Measurements from ENCODE around the gene CHRNA7. TPM values are rescaled to one million over a fixed set of nuclear protein-coding genes. Genes with fewer than 3 reads are reported as not detected.
"Not testable (repeated sequence)": the region's sequence is repeated elsewhere in the genome, so short reads cannot be mapped to it uniquely, and the experiment has no call there.

CHRNA7 gene
- total and polyA plus RNA-seq, 2 of the 8 experiments (the other 6 are each of a cell fraction or from before 2014, with no cell fraction given), result 7.5 to 11.0 TPM

GRCh38 chr15:32152574-32152973, 122.3 kb downstream of the CHRNA7 start (continued):
- TF ChIP-seq ATF2 (IDR thresholded peaks at IDR 0.05; ENCODE audit: low read length), result no peak
- TF ChIP-seq RNF2 (IDR thresholded peaks at IDR 0.05; ENCODE audit: borderline replicate concordance, low read depth, low read length, missing control alignments, poor library complexity, severe bottlenecking), result no peak

GRCh38 chr15:32153868-32154623, 123.7 kb downstream of the CHRNA7 start:
- H3K79me2 ChIP-seq (ENCODE audit: control insufficient read depth in 1 of 2, insufficient read depth in 2 of 2, low read length in 2 of 2); CTCF ChIA-PET (ENCODE audit: partially characterized antibody); H4K5ac ChIP-seq (ENCODE audit: insufficient read length, low read depth, low read length); H3K23ac ChIP-seq (ENCODE audit: insufficient read length); H3K36me3 ChIP-seq (ENCODE audit: control insufficient read depth in 2 of 4, insufficient read depth in 4 of 4, low read length in 3 of 4); H3K27me3 ChIP-seq (replicated peaks in 1 of 4; ENCODE audit: control insufficient read depth in 3 of 4, extremely low read depth in 1 of 4, insufficient read depth in 3 of 4, low read length in 3 of 4); H2BK120ac ChIP-seq (replicated peaks; ENCODE audit: low read depth, low read length); H2BK15ac ChIP-seq (ENCODE audit: low read length); H3K9me3 ChIP-seq (ENCODE audit: insufficient read depth in 2 of 2, low read depth in 1 of 2, low read length in 1 of 2); H3K4me2 ChIP-seq (ENCODE audit: insufficient read depth in 1 of 2, low read depth in 2 of 2, low read length in 2 of 2); H4K20me1 ChIP-seq (replicated peaks in 1 of 2; ENCODE audit: control insufficient read depth in 1 of 2, insufficient read depth in 2 of 2, low read length in 2 of 2); H4K91ac ChIP-seq (replicated peaks; ENCODE audit: insufficient read length, low read length); H3K4me1 ChIP-seq (replicated peaks in 1 of 4; ENCODE audit: control insufficient read depth in 3 of 4, insufficient read depth in 4 of 4, low read length in 3 of 4); H3K9ac ChIP-seq (replicated peaks in 1 of 4; ENCODE audit: extremely low read depth in 1 of 4, low read depth in 3 of 4, low read length in 3 of 4); H2BK20ac ChIP-seq (ENCODE audit: low read length); H3K14ac ChIP-seq (ENCODE audit: insufficient read length); H3K4me3 ChIP-seq (ENCODE audit: extremely low read depth in 1 of 4, insufficient read depth in 2 of 4, low read depth in 3 of 4, low read length in 4 of 4); DNase-seq (ENCODE audit: low read depth in 1 of 2, low spot score in 2 of 2); H3K18ac ChIP-seq (ENCODE audit: extremely low read depth, low read length); H2BK12ac ChIP-seq (ENCODE audit: low read depth, low read length); H3K4ac ChIP-seq (replicated peaks; ENCODE audit: insufficient read length, low read depth, low read length); H3K56ac ChIP-seq (replicated peaks; ENCODE audit: insufficient read length, low read depth, low read length); H2BK5ac ChIP-seq (ENCODE audit: low read depth, low read length); H4K8ac ChIP-seq (ENCODE audit: extremely low read depth, insufficient read depth, low read length); H3K27ac ChIP-seq (ENCODE audit: low read depth, low read length); POLR2A ChIA-PET (ENCODE audit: partially characterized antibody); H2AK5ac ChIP-seq (ENCODE audit: low read depth, low read length); H2AFZ ChIP-seq (ENCODE audit: low read length); H3K23me2 ChIP-seq (ENCODE audit: low read depth, low read length); H3K79me1 ChIP-seq (ENCODE audit: low read depth, low read length): not testable (repeated sequence)
- no CpG with 5 or more reads among the region's 18 CpGs for WGBS, 2 experiments (ENCODE audit: extremely low coverage in 1 of 2, insufficient coverage in 1 of 2, insufficient read length in 1 of 2, insufficient replicate concordance in 2 of 2, low coverage in 1 of 2, low lambda C conversion rate in 2 of 2, missing lambda C conversion rate in 1 of 2)
- peak; percentile 99 for FAIRE-seq

Measured in H1 (cell line).